Heart left ventricle (tissue), 13 donors: ENCODE results near the gene CDH13.

ENCODE experiments used
- POLR2A ChIP-seq, 2 donors: fragments of 450-650 bp; IDR thresholded peaks; one replicate each; pipeline ENCODE4 v1.6.1; 2017; ENCODE audit warnings: antibody characterized with exemption in 2 of 2, mild to moderate bottlenecking in 2 of 2, moderate library complexity in 2 of 2
- TF ChIP-seq, protein P1 (sequence below), 12 donors: fragments of 200-600 bp; sonication (generic) in 4 of 12; IDR thresholded peaks; one replicate each; pipeline versions ENCODE4 v1.5.0 to v1.8.0; 2018 to 2022; ENCODE audit warnings: antibody characterized with exemption in 12 of 12, mild to moderate bottlenecking in 5 of 12
- donor health status: ischemic (EF 13 %, LVEDD 7.1; RV severe dilation, severe dysfunction).
- donor health status: DM: no; HTN: yes; CAD: no.
- donor health status: DM: no; HTN: no; CAD: no.
- donor health status: ischemic (EF 25% LVEDD 6.9; RV normal size, moderate dysfunction).
- donor health status: ischemic (EF 25% LVEDD 5.7; RV mildly dilated, moderate dysfunction).
- donor health status: ischemic (EF 35%, LVEDD 5.7; RV mildly dilated, moderate dysfunction).
- donor health status: nonischemic (EF 11% LVEDD 7.7; RV severe dilation, severe dysfunction).
- donor health status: DM: yes; HTN: yes; CAD: no.
- donor health status: PGD.
- donor health status: ischemic (EF 29% LVEDD 5.4; RV normal size, mild dysfunction).
- donor health status: nonischemic (EF 23%, LVEDD 6.1; RV moderate dilation, normal function).

DNA sequence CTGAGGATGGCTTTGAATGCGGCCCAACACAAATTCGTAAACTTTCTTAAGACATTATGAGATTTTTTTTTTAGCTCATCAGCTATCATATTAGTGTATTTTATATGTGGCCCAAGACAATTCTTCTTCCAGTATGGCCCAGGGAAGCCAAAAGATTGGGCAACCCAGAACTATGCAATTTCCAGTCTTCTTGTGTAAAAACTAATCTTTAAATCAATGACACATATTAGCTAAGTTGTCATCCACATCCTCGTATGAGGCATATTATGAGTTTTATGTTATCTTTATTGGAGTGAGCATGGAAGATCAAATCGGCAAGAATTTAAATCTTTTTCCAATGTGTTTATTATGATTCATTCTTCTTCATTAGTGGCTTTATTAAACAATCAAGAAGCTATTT is 982.4 kb downstream of the CDH13 start:
- TF ChIP-seq, protein P1, sequence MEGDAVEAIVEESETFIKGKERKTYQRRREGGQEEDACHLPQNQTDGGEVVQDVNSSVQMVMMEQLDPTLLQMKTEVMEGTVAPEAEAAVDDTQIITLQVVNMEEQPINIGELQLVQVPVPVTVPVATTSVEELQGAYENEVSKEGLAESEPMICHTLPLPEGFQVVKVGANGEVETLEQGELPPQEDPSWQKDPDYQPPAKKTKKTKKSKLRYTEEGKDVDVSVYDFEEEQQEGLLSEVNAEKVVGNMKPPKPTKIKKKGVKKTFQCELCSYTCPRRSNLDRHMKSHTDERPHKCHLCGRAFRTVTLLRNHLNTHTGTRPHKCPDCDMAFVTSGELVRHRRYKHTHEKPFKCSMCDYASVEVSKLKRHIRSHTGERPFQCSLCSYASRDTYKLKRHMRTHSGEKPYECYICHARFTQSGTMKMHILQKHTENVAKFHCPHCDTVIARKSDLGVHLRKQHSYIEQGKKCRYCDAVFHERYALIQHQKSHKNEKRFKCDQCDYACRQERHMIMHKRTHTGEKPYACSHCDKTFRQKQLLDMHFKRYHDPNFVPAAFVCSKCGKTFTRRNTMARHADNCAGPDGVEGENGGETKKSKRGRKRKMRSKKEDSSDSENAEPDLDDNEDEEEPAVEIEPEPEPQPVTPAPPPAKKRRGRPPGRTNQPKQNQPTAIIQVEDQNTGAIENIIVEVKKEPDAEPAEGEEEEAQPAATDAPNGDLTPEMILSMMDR (IDR thresholded peaks at IDR 0.05), result no peak
- no peak for TF ChIP-seq POLR2A (IDR thresholded peaks at IDR 0.05)
